GM21528 (cell line): ENCODE results near the gene RNFT1.
"Not testable (repeated sequence)": the region's sequence is repeated elsewhere in the genome, so short reads cannot be mapped to it uniquely, and the experiment has no call there.

Experiments
- ATAC-seq: cut with Tn5 transposase; IDR thresholded peaks from one replicate; pipeline ENCODE4 v1.9.1; 2021; ENCODE audit warnings: mild to moderate bottlenecking, moderate library complexity; ENCODE audit not compliant: unreplicated experiment, low FRiP score

Gene RNFT1

GRCh38 chr17:59933317-59933716 is 31.2 kb downstream of the RNFT1 start:
- ATAC-seq: not testable (repeated sequence)

- not testable (repeated sequence) for ATAC-seq
Observed at GRCh38 chr17:59930768-59931167, 33.8 kb downstream of the RNFT1 start.

- ATAC-seq: not testable (repeated sequence)
Observed at GRCh38 chr17:59930121-59930520, 34.4 kb downstream of the RNFT1 start.

- not testable (repeated sequence) for ATAC-seq
Observed at GRCh38 chr17:59920637-59921036, 43.9 kb downstream of the RNFT1 start.

GRCh38 chr17:59916446-59916845 is 48.1 kb downstream of the RNFT1 start:
- ATAC-seq: no peak

GRCh38 chr17:59914274-59914854 is 50.2 kb downstream of the RNFT1 start:
- ATAC-seq: no peak

- ATAC-seq: no peak
Observed at GRCh38 chr17:59907467-59907866, 57.1 kb downstream of the RNFT1 start.

- ATAC-seq: no peak
Observed at GRCh38 chr17:59903455-59903854, 61.1 kb downstream of the RNFT1 start.
